ENCODE measurements around the gene PSMC2.

The PSMC2 gene

GRCh38 chr7:103301441-103301840, 46.0 kb upstream of the PSMC2 start:
- no peak overlapping the region for H2AFZ ChIP-seq (ENCODE audit: low read length)
- H3K36me3 ChIP-seq (ENCODE audit: insufficient read depth, low read length) = peaks cover 47% of the 10 kb centered on the region
- peaks cover 31% of the 10 kb centered on the region for H3K4me1 ChIP-seq (ENCODE audit: insufficient read depth, low read length, poor library complexity, severe bottlenecking)
- H3F3A ChIP-seq (ENCODE audit: low read depth) = no peaks in the 10 kb centered on the region
- peak overlapping the region; percentile 97 for H3K4me2 ChIP-seq (ENCODE audit: low read depth, low read length, poor library complexity, severe bottlenecking)
- H3K9me3 ChIP-seq (ENCODE audit: insufficient read depth, low read depth, low read length) = no peaks in the 10 kb centered on the region
- TF ChIP-seq CTCF (conservative IDR thresholded peaks at IDR 0.05; ENCODE audit: low read length) = no peak
- TF ChIP-seq EZH2phosphoT487 (IDR thresholded peaks at IDR 0.05; ENCODE audit: borderline replicate concordance) = no peak
- H3K79me2 ChIP-seq (ENCODE audit: insufficient read depth, low read length) = peaks cover 55% of the 10 kb centered on the region
- no peak overlapping the region for H3K4me3 ChIP-seq (ENCODE audit: low read length, poor library complexity, severe bottlenecking)
- peaks cover 4% of the 10 kb centered on the region for H3K27me3 ChIP-seq (ENCODE audit: insufficient read depth, low read length, poor library complexity, severe bottlenecking)
- H3K9me2 ChIP-seq (replicated peaks; ENCODE audit: low read depth, low read length) = no peaks in the 10 kb centered on the region
- H4K20me1 ChIP-seq (ENCODE audit: insufficient read depth, low read length, poor library complexity, severe bottlenecking) = peaks cover 39% of the 10 kb centered on the region
- no peak overlapping the region for H3K9ac ChIP-seq (ENCODE audit: low read depth, low read length, poor library complexity, severe bottlenecking)

- Histone ChIP-seq H3K4me3 (ENCODE audit: low read length, poor library complexity, severe bottlenecking) (no peak overlapping the region), H4K20me1 (ENCODE audit: insufficient read depth, low read length, poor library complexity, severe bottlenecking) (peaks cover 13% of the 10 kb centered on the region), H3K4me1 (ENCODE audit: insufficient read depth, low read length, poor library complexity, severe bottlenecking) (peaks cover 3% of the 10 kb centered on the region), H3K9ac (ENCODE audit: low read depth, low read length, poor library complexity, severe bottlenecking) (no peak overlapping the region), H2AFZ (ENCODE audit: low read length) (no peak overlapping the region), H3K4me2 (ENCODE audit: low read depth, low read length, poor library complexity, severe bottlenecking) (no peak overlapping the region), H3K79me2 (ENCODE audit: insufficient read depth, low read length) (peaks cover 9% of the 10 kb centered on the region), H3K36me3 (ENCODE audit: insufficient read depth, low read length) (peaks cover 85% of the 10 kb centered on the region), H3K9me2 (replicated peaks; ENCODE audit: low read depth, low read length) (no peaks in the 10 kb centered on the region), H3F3A (ENCODE audit: low read depth) (no peaks in the 10 kb centered on the region), H3K9me3 (ENCODE audit: insufficient read depth, low read depth, low read length) (no peaks in the 10 kb centered on the region), H3K27me3 (ENCODE audit: insufficient read depth, low read length, poor library complexity, severe bottlenecking) (no peaks in the 10 kb centered on the region)
- TF ChIP-seq EZH2phosphoT487 (IDR thresholded peaks at IDR 0.05; ENCODE audit: borderline replicate concordance) = no peak
- no peak for TF ChIP-seq CTCF (conservative IDR thresholded peaks at IDR 0.05; ENCODE audit: low read length)
These were observed 39.8 kb upstream of the PSMC2 start for GRCh38 chr7:103307503-103308231.

- TF ChIP-seq EZH2phosphoT487 (IDR thresholded peaks at IDR 0.05; ENCODE audit: borderline replicate concordance) (no peak), CTCF (conservative IDR thresholded peaks at IDR 0.05; ENCODE audit: low read length) (no peak)
- Histone ChIP-seq H3K9me2 (replicated peaks; ENCODE audit: low read depth, low read length) (no peaks in the 10 kb centered on the region), H3K79me2 (ENCODE audit: insufficient read depth, low read length) (no peaks in the 10 kb centered on the region; the same call in 1 of the 2 replicates), H3K4me1 (ENCODE audit: insufficient read depth, low read length, poor library complexity, severe bottlenecking) (no peaks in the 10 kb centered on the region), H3K36me3 (ENCODE audit: insufficient read depth, low read length) (peaks cover 98% of the 10 kb centered on the region), H3K27me3 (ENCODE audit: insufficient read depth, low read length, poor library complexity, severe bottlenecking) (no peaks in the 10 kb centered on the region), H3F3A (ENCODE audit: low read depth) (0 out of 2 replicates have a peak, but pooled peaks cover 4% of the 10 kb centered on the region), H3K4me2 (ENCODE audit: low read depth, low read length, poor library complexity, severe bottlenecking) (no peak overlapping the region), H3K9ac (ENCODE audit: low read depth, low read length, poor library complexity, severe bottlenecking) (no peak overlapping the region), H3K9me3 (ENCODE audit: insufficient read depth, low read depth, low read length) (no peaks in the 10 kb centered on the region), H2AFZ (ENCODE audit: low read length) (no peak overlapping the region), H3K4me3 (ENCODE audit: low read length, poor library complexity, severe bottlenecking) (no peak overlapping the region), H4K20me1 (ENCODE audit: insufficient read depth, low read length, poor library complexity, severe bottlenecking) (no peaks in the 10 kb centered on the region)
These were observed 32.6 kb upstream of the PSMC2 start for GRCh38 chr7:103314852-103315251.
